Transverse colon (tissue), 4 donors: Measurements from ENCODE around the gene CAMSAP1. TPM values are rescaled to one million over a fixed set of nuclear protein-coding genes. Genes with fewer than 3 reads are reported as not detected.

Experiments used
- DNase-seq: peaks from one replicate; pipeline ENCODE4 v3.0.0-alpha.2; 2019
- H3K27ac ChIP-seq, 4 donors: fragments of 200-600 bp; sonication (generic); 2 replicates each; pipeline ENCODE4 v1.5.1; 2016 to 2018; ENCODE audit warnings: inconsistent platforms in 4 of 4
- H3K27me3 ChIP-seq: fragments of 200-600 bp; sonication (generic); 2 replicates; pipeline ENCODE4 v1.5.1; 2017; ENCODE audit warnings: inconsistent platforms
- H3K36me3 ChIP-seq, 4 donors: fragments of 200-600 bp; sonication (generic); 2 replicates each; pipeline ENCODE4 v1.5.1; 2017 to 2019; ENCODE audit warnings: inconsistent platforms in 4 of 4
- H3K4me1 ChIP-seq, 4 donors: fragments of 200-600 bp; sonication (generic); 2 replicates each; pipeline ENCODE4 v1.5.1; 2017 to 2020; ENCODE audit warnings: inconsistent platforms in 4 of 4
- H3K4me3 ChIP-seq, 4 donors: fragments of 200-600 bp; sonication (generic); 1 replicate in 1 of 4; 2 replicates in 3 of 4; pipeline versions ENCODE4 v1.5.1 to v1.6.1; 2017 to 2019; ENCODE audit warnings: inconsistent platforms in 4 of 4
- H3K9me3 ChIP-seq, 2 donors: fragments of 200-600 bp; sonication (generic); 2 replicates each; pipeline ENCODE4 v1.5.1; 2017 to 2019; ENCODE audit warnings: inconsistent platforms in 2 of 2
- EP300 ChIP-seq: sonication (generic); formaldehyde crosslinking; IDR thresholded peaks from one replicate; pipeline ENCODE4 v1.6.1; 2017; ENCODE audit warnings: antibody characterized with exemption, low read depth
- POLR2A ChIP-seq: fragments of 450-650 bp; IDR thresholded peaks from one replicate; pipeline ENCODE4 v1.6.1; 2016; ENCODE audit warnings: antibody characterized with exemption, mild to moderate bottlenecking, moderate library complexity
- POLR2AphosphoS5 ChIP-seq, 3 donors: sonication (generic); formaldehyde crosslinking; IDR thresholded peaks; one replicate each; pipeline ENCODE4 v1.6.1; 2016; ENCODE audit warnings: antibody characterized with exemption in 3 of 3
- WGBS, 2 donors: methylation state at CpG; one replicate each; pipeline ENCODE4 v1.1.5; 2018; ENCODE audit warnings: low coverage in 1 of 2; 5-methylcytosine and 5-hydroxymethylcytosine counted together
- in situ Hi-C, 4 donors: fragments of 200-750 bp; cut with MboI; loops; one replicate each; pipeline versions ENCODE4 v1.15.0 to v1.15.1; 2017; ENCODE audit warnings: low sequenced_read_pairs in 3 of 4, low pct_ligation_motif_present in 1 of 4, low pct_unique_long_range_greater_than_20kb in 1 of 4
- intact Hi-C: fragments of 100-400 bp; cut with DNase I; formaldehyde crosslinking; loops from one replicate; pipeline ENCODE4 v1.15.1; 2023; ENCODE audit warnings: low total_unique reads
- total RNA-seq, 4 donors: library from RNA; depleted of rRNA; stranded (reverse); fragments of >200 nt; gene quantifications; one replicate each; pipeline ENCODE4 v1.1.0, GENCODE V29; 2016
- TF ChIP-seq, protein P1 (sequence below), 5 experiments: fragments of 200-600 bp in 3 of 5; fragments of 450-650 bp in 2 of 5; sonication (generic) in 3 of 5; IDR thresholded peaks; 1 replicate in 2 of 5; 2 replicates in 3 of 5; pipeline ENCODE4 v1.5.1; 2016 to 2017; ENCODE audit warnings: antibody characterized with exemption in 5 of 5, inconsistent platforms in 3 of 5, mild to moderate bottlenecking in 2 of 5, moderate library complexity in 1 of 5

The CAMSAP1 gene
- total RNA-seq, 4 donors from 2014 or later: 17.3 to 88.0 (median 23.8) TPM

DNA sequence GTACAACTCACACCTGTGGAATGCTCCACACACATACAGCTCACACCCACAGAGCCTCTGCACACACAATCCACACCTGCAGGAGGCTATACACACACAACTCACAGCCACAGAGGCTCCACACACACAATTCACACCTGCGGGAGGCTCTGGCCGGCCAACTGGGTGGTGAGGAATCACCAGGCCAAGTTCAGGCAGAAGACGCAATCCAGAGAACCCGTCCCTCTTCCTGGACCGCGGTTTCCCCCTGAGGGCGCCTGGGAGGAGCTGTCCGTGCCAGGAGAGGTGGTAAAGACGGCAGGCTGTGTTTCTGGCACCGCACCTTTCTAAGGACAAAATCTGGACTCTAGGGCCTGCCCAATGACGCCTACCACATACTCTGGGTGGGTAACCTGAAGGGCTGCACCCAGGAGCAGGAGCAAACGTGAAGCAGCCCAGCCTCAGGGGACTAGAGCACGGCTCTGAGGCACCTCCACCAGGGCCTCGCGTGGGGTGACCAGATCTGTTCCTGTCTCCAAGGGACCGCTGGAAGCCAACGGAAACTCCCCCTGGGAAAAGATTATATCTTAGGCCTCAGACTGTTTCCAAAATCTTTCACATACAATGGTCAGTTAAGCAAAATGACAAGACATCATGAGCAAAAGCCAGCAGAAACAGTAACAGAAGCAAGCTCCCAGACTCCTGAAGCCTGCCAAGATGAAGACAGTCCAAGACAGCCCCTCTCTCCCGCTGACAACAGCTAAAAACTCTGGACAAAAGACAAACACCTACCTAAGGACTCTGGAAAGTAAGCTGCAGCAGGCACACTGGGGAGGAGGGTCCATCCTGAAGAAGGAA, 16.9 kb downstream of the CAMSAP1 start:
- no peaks in the 10 kb centered on the region for H3K27me3 ChIP-seq
- no peaks in the 10 kb centered on the region for H3K9me3 ChIP-seq
- H3K27ac ChIP-seq: no peak overlapping the region
- no peak overlapping the region for H3K4me3 ChIP-seq
- 74 to 100% methylated on average over 1 to 18 of the region's 18 CpGs for WGBS, 2 donors
- no peak for TF ChIP-seq POLR2A
- TF ChIP-seq POLR2AphosphoS5 (IDR thresholded peaks at IDR 0.05): no peak
- TF ChIP-seq EP300: no peak
- TF ChIP-seq, protein P1, sequence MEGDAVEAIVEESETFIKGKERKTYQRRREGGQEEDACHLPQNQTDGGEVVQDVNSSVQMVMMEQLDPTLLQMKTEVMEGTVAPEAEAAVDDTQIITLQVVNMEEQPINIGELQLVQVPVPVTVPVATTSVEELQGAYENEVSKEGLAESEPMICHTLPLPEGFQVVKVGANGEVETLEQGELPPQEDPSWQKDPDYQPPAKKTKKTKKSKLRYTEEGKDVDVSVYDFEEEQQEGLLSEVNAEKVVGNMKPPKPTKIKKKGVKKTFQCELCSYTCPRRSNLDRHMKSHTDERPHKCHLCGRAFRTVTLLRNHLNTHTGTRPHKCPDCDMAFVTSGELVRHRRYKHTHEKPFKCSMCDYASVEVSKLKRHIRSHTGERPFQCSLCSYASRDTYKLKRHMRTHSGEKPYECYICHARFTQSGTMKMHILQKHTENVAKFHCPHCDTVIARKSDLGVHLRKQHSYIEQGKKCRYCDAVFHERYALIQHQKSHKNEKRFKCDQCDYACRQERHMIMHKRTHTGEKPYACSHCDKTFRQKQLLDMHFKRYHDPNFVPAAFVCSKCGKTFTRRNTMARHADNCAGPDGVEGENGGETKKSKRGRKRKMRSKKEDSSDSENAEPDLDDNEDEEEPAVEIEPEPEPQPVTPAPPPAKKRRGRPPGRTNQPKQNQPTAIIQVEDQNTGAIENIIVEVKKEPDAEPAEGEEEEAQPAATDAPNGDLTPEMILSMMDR (IDR thresholded peaks at IDR 0.05): no peak
- intact Hi-C loops (no loop called here), in situ Hi-C loops (no loop called here)
- H3K4me1 ChIP-seq: peaks cover 0 to 45% (median 11%) of the 10 kb centered on the region in 4 donors
- no peaks in the 10 kb centered on the region for H3K36me3 ChIP-seq
- DNase-seq: no peak

DNA sequence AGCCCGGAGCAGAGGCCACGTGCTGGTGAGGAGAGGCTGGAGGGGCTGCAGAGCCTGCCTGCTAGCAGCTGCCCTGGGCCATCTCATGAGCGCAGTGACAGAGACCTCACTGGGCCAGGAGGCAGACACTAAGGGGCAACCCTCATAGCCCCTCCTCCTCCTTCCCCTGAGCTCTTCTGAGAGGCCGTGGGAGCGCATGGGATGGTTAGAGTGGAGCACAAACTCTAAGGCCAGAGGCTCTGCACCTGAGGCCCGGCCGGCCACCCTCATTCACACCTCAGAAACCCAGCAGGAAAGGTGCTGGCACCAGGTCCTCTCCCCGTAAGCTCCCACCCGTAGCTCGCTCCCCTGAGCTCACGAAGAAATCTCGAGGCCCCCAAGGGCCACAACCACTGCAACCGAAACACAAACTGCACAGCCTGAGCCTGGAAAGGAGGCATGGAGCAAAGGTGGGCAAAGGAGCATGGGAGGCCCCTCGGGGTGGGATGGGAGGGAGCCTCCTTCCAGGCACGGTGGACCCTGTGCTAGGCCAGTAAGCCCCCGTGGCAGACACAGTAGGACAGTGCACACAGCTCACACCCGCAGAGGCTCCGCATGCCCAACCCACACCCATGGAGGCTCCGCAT, 17.7 kb downstream of the CAMSAP1 start:
- in situ Hi-C loops (no loop called here), intact Hi-C loops (no loop called here)
- H3K4me3 ChIP-seq: no peak overlapping the region
- H3K9me3 ChIP-seq: no peaks in the 10 kb centered on the region
- TF ChIP-seq POLR2A: no peak
- TF ChIP-seq, protein P1 (IDR thresholded peaks at IDR 0.05): no peak
- no peak for TF ChIP-seq EP300
- TF ChIP-seq POLR2AphosphoS5 (IDR thresholded peaks at IDR 0.05): no peak
- WGBS, 2 donors: 83 to 93% methylated on average over 2 to 19 of the region's 19 CpGs
- no peaks in the 10 kb centered on the region for H3K27me3 ChIP-seq
- no peak for DNase-seq
- H3K27ac ChIP-seq: no peak overlapping the region
- H3K36me3 ChIP-seq: no peaks in the 10 kb centered on the region
- H3K4me1 ChIP-seq: peaks cover 0 to 50% (median 11%) of the 10 kb centered on the region in 4 donors

DNA sequence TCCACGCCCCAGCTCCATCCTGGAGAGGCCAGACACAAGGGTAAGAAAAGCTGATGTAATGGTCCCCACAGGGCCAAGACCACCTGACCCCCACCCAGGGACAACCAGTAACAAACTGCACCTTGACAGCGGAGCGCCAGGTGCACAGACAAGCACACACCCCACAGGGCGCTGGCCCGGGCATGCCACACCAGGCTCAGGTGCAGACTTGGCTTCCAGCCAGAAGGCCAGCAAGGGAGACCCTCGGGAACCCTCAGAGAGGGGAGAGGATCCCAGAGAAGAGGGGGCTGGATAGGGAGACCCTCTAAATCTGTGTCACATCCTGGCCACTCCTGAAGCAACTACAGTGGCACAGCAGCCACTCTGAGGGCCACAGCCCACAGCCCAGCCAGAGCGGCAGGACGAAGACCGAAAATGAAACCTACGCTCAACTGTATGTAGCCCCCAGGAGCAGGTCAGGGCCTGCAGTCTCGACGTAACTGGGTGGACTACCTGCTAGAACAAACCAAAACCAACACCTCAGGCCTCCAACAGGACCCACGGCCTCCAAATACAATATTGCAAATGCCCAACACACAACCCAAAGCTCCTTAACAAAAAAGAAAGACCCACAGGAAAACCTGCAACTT, 18.5 kb downstream of the CAMSAP1 start:
- TF ChIP-seq POLR2A: no peak
- TF ChIP-seq POLR2AphosphoS5 (IDR thresholded peaks at IDR 0.05): no peak
- TF ChIP-seq, protein P1 (IDR thresholded peaks at IDR 0.05): no peak
- TF ChIP-seq EP300: no peak
- in situ Hi-C loops: no loop called here
- Histone ChIP-seq H3K4me1 (peaks cover 0 to 52% (median 11%) of the 10 kb centered on the region in 4 donors), H3K36me3 (no peaks in the 10 kb centered on the region), H3K9me3 (no peaks in the 10 kb centered on the region), H3K4me3 (no peak overlapping the region), H3K27me3 (no peaks in the 10 kb centered on the region), H3K27ac (no peak overlapping the region)
- WGBS, 2 donors: 85 to 86% methylated on average over 7 to 11 of the region's 13 CpGs
- intact Hi-C loops: no loop called here
- DNase-seq: no peak

DNA sequence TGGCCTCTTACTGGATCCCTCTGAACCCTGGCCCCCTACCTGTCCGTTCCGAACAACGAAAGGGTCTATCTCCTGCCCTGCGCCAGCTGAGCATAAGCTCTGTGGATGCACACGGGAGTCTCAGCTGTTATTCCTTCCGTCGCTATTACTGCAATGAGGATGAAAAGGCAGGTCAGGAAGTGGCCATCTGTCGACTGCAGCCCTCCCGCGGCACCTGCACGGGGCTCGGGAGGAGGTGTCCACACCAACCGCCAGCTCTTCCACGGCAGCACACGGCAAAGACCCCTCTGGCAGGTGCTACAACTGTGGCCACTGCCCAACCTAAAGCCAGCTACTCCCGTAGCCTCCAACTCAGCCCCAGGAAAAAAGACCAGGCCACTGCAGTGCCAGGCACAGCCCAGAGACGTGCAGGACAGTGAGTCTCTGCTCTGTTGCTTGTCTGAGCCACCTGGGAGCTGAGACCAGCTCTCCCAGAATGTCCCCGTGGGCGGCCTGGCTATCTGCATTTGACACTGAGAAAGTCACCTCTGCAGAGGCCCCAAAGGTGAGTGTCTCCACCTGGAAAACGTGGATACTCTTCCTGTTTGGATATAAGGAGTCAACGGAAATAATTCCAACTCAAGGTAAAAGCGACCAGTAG, 19.1 kb downstream of the CAMSAP1 start:
- no peak overlapping the region for H3K4me3 ChIP-seq
- in situ Hi-C loops (no loop called here), intact Hi-C loops (no loop called here)
- H3K27ac ChIP-seq: no peak overlapping the region
- 84% methylated on average over 22 of the region's 22 CpGs; no CpG with 5 or more reads in 1 of the 2 donors for WGBS, 2 donors
- no peaks in the 10 kb centered on the region for H3K36me3 ChIP-seq
- no peak for TF ChIP-seq POLR2A
- no peak for TF ChIP-seq EP300
- no peak for TF ChIP-seq POLR2AphosphoS5 (IDR thresholded peaks at IDR 0.05)
- TF ChIP-seq, protein P1 (IDR thresholded peaks at IDR 0.05): no peak
- peaks cover 0 to 52% (median 11%) of the 10 kb centered on the region in 4 donors for H3K4me1 ChIP-seq
- no peak for DNase-seq
- no peaks in the 10 kb centered on the region for H3K9me3 ChIP-seq
- H3K27me3 ChIP-seq: no peaks in the 10 kb centered on the region
